Inflammatory macrophage treated with lipopolysaccharide for 1 hour (primary cell): Measurements from ENCODE around the gene FNTB.
A peak's percentile ranks its signal among the peaks of the same experiment; 100 is the strongest.

Source experiments
- DNase-seq, 2 donors: peaks; one replicate each; pipeline ENCODE4 v3.0.0-alpha.2; 2020 to 2022

Gene FNTB

DNA sequence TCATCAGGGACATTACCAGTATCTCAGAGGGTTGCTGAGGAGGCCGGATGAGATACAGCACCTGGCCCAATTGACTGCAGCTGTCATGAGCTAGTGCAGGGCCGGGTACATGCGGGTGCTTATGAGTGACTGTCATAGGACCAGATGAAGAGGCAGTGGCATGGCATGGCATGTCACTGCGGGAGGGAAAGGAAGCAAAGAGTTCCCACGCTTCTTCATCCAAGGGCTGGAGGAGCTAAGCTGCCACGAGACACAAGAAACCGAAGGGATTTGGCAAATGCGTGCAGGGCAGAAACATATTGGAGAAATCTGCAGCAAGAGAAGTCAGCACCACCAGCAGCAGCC is 33.4 kb upstream of the FNTB start:
- DNase-seq: no peak

DNA sequence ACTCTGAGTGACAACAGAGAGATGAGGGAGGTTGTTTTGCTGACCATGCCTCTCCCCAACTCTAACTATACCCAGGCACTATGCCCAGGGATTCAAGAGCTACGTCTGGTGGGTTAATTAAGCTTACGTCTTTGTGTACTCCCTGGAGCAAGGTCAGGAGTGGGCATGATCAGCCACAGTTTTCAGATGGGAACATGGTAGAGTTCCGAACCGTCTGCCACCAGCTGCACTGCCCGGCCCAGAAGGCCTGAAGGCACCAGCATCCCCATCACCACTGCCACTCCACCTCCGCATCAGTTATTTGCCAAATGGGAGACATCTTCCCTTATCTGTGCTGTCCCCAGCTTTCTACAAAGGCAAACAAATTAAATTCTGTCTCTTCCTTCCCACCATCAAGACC is 33.0 kb upstream of the FNTB start:
- no peak for DNase-seq

DNA sequence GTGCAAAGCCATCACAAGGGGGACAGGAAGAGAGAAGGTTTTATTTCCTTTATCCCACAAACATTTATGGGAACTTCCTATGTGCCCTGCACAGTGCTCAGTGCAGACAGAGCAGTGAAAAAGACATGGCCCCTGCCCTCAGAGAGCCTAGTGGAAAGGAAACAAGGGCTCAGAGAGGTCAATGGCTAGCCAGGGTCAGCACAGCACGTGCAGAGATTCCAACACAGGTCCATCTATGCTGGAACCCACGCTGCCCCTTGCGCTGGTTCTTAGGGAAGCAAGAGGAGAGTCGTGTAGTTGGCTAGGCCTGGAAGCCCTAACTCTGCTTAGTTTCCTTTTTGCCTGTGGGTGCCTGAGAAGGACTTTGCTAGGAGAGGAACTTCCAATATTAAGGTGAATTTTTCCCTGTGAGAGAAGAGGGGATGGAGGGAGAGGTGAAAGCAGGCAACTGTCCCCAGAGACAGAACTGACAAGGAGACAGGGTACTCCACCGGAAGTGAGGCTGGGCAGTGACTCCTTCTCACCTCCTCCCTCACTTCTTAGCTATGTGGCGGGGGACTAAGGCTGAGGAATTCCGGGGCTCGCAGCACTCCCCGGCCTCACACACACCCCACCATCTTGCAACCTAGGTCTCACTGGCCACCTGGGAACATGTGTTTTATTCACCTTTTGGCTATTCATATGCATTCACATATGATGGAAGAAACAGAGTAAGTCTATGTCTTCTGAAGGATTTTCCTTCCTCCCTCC is 32.0 kb upstream of the FNTB start:
- no peak for DNase-seq

DNA sequence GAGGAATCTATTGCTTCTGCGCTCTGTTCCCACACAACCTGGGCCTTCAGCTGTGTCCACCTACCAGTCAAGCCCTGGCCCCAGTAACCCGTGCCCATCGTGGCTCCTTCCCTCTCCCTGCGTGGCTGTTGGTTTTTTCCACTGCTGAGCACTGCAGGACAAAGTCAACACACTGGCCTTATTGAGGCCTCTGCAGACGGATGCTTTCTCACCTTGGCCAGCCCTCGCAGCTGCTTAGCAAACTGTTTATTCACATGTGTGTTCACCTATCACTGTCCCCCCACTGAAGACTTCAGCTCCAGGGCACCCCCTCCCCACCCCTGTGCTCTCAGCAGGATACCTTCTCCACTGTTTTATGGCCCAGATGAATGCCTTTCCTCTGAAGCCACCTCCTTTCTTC is 31.4 kb upstream of the FNTB start:
- DNase-seq: no peak

DNA sequence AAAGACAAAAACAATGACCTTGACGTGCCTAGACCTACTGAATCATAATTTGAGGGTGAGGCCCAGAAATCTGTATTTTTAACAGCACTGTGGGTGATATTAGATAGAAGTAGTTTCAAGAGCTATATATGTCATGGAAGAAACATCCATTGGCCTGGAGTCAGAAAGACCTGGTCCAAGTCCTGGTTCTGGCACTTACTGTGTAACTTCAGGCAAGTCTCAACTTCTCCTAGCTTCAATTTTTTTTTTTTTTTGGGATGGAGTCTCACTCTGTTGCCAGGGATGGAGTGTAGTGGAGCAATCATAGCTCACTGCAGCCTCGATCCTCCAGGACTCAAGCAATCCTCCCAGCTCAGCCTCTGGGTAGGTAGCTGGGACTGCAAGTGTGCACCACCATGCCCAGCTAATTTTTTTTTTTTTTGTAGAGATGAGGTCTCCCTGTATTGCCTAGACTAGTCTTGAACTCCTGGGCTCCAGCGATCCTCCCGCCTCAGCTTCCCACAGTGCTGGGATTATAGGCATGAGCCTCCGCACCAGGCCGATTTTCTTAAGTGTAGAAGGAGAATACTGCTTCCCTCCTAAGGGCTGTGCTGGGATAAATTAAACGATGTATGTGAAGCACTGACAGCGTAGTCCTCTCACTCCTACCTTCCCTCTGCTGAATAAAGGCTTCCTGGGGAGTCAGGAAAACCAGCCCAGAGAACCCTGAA is 29.8 kb upstream of the FNTB start:
- no peak for DNase-seq

DNA sequence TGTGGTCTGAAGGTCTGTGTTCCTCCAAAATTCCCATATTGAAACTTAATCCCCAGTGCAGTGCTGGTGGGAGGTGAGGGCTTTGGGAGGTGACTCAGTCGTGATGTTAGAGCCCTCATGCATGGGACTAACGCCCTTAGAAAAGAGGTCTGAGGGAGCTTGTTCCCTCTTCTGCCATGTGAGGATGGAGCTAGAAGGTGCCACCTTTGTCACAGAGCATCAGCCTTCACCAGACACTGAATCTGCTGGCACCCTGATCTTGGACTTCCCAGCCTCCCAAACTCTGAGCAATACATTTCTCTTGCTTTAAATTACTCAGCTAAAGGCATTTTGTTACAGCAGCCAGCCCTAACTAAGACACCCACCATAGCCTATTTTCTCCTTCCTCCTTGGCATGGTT is 28.5 kb upstream of the FNTB start:
- no peak for DNase-seq

DNA sequence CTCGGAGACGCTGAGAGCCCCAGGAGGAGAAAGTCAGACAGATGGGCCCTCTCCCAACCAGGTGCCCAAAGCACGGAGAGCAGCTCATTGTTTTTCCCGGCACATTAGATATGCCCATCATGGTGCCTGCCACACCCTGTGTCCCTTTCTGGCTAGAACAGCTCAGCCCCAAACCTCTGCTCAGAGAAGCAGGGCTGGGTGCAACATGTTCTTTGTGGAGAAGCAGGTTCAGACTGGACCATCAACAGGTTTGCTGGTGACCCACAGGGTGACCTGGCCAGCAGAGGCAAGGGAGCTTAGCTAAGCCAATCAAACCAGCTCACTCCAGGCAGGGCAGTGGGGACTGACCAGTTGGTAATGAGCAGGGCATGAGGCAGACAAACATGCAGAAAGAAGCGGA is 28.0 kb upstream of the FNTB start:
- no peak for DNase-seq

DNA sequence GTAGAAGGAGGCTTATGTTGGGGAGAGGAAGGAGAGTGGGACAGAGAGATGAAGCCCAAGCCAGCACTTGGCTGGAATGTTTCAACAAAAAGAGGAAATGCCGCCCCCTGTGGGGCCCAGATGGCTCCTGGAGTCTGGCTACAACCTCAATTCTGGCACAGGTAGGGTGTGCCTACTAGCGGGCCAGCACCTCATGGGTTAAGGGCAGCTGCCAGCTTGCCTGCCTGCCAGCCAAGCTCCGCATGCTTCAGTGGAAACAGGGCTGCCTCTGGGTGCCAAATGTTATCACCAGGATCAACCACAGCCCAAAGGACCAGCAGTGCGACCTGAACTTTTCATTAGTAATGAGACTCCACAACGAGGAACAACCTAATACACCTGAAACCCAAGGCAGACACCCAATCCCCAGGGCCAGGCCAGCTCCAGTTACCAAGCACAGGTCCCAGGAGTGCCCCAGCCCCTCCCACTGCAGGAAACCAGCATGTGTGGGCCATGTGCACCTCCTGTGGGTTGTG is 25.9 kb upstream of the FNTB start:
- no peak for DNase-seq

DNA sequence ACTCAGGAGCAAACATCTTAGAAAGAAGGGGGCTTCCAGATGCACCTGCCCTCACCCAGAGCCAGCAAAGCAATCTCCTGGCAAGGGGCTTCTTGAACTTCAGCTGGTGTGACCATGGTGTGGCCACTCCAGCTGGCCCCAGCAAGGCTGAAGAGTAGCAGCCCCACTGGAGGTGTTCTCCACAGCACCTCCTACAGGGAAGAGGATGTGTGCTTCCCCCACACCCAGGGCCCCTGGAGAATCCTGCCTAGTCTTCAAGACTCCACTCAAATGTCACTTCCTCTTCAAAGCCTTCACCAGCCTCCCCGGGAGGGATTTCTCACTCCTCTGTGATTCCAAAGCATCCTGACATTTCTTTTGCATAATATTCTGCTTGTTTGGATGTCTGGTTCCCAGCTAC is 23.1 kb upstream of the FNTB start:
- DNase-seq: no peak

DNA sequence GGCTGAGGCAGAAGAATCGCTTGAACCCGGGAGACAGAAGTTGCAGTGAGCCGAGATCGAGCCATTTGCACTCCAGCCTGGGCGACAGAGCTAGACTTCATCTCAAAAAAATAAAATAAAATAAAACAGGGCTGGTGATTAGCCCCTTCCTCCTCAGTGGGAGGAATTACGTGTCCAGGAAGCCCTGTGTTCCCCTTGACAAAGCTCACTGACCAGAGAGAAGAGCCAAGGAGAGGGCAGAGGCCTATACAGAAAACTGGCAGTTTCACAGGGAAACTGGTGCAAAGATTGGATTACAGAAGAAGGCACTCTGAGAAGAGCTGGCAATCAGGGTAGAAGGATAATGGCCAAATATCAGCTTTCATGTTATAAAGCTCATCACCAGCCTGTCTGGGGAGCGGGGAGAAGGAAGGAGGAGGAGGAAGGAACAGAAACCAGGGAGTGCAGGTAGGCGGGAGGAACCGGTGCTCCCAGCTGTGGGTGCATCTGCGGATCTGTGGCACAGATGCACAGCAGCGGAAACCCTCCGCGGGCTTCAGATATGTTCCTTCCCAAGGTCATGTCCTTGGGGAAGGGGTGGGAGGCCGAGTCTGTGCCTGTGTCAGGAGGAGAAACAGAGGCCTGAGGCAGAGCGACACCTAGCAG is 21.2 kb upstream of the FNTB start:
- no peak for DNase-seq

DNA sequence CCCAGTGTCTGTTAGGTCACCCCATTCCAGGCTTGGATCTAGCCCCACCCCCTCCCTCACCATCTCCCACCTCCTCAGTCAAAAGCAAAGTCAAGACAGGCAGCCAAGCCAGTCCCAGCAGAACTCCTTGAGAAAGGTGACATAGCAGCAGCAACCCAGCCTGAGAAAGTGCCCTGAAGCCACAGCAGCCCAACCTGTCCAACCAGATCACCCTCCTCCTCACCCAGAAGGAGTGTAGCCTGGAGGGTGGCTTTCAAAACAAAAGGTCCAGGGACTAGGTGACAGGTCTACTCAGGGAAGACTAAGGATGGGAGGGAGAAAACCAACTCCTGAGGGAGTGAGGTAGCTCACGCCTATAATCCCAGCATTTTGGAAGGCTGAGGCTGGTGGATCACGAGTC is 19.7 kb upstream of the FNTB start:
- no peak for DNase-seq

DNA sequence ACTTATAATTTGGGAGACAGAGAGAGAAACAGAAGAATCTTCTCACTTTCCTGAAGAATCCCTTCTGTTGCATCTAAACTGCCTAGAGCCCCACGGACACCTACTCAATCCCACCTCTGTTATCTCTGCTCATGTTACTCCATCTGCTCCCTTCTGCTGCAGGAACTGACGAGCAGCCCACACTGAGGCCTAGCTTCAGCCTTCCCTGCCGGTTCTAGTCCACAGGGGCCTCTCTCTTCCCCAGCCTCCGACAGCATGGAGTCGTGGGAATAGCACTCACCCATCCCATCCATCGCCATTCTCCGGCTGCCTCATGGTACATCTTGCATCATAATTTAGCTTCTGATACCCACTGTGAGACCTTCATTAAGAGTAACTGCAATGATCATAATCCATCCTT is 18.5 kb upstream of the FNTB start:
- no peak for DNase-seq

DNA sequence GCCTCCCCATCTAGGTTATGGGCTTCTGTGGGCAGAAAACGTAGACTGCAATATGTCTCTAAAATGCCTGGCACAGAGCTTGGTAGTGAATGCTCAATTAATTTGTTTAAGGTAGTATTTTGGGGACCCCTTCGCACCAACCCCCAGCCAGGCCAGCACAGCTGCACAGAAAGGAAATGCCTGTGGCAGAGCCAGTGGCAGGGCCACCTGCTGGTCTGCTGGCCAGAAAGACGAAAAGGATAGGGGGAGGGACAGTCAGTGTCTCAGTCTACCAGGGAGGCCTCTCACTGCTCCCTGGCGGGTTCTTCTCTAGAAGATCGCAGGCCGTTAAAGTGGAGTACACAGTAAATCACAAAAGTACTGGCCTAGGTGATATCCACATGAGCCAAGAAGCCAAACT is 18.0 kb upstream of the FNTB start:
- no peak for DNase-seq

DNA sequence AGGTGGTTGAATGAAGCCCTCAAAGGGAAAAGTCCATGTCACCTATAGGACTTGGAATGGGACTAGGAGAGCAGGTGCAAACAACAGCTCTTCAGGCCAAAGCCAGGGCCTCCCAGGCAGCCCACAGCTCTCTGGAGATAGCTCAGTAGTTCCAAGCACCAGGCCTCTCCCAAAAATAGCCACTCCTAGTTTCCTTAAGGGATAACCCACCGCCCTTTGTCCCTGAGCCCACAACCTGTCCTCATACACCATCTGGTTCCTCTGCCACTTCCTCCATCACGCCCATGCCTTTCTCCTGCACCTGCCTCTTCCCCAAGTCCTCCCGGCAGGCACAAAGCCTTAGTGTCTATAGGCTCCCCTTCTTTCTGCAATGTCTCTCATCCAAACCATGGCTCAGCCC is 16.7 kb upstream of the FNTB start:
- DNase-seq: no peak

DNA sequence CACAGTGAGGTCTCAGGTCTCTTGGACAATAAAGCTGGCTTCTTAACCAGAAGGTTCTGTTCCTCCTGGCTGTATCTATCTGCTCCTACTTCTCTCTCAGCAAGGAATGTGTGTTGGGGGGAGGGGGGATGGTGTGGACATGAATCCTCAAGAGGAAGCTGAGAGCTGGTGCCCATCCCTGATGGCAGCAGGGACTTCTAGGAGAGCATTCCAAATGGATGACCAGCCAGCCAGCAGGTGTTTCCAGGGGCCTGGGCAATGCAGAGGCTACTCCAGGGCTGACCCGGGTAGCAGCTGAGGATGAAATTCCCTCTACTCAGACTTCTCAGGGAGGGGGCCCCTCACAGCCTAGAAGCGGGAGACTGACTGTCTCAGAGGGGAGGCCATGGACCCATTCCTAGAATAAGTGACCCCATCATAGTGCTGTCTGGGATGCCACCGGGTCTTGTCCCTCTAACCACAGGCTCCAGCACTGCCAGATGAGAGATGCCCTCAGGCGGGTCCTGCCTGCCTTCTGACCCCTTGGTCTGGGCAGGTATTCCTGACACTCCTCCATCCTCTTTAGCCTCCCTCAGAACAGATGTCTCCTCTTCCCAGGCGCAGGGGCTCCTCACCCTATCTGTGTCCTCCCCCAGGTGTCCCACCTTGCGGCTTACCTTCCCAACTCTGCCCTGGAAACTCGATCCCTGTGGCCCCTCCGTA is 15.8 kb upstream of the FNTB start:
- DNase-seq: no peak

DNA sequence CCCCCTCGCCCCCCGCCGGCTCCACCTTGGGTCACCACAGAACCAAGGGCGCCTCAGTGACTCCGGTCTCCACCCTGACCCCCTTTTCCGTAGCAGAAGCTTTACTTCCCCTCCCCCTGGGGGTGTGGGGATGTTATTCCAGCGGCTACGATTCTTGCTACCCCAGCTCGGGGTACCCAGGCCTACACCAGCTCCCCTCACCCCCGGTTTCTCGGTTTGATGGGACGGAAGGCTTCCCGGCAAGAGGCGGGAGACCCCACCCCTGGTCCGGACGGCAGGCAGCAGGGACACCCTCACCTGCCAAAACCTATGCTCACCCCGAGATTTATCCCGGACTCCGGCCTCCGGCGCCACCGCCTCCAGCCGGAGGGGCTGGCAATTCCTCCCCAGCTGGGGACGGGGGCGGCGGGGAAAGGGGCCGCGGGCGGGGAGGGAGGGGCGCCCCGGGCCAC is 15.2 kb upstream of the FNTB start:
- no peak for DNase-seq

DNA sequence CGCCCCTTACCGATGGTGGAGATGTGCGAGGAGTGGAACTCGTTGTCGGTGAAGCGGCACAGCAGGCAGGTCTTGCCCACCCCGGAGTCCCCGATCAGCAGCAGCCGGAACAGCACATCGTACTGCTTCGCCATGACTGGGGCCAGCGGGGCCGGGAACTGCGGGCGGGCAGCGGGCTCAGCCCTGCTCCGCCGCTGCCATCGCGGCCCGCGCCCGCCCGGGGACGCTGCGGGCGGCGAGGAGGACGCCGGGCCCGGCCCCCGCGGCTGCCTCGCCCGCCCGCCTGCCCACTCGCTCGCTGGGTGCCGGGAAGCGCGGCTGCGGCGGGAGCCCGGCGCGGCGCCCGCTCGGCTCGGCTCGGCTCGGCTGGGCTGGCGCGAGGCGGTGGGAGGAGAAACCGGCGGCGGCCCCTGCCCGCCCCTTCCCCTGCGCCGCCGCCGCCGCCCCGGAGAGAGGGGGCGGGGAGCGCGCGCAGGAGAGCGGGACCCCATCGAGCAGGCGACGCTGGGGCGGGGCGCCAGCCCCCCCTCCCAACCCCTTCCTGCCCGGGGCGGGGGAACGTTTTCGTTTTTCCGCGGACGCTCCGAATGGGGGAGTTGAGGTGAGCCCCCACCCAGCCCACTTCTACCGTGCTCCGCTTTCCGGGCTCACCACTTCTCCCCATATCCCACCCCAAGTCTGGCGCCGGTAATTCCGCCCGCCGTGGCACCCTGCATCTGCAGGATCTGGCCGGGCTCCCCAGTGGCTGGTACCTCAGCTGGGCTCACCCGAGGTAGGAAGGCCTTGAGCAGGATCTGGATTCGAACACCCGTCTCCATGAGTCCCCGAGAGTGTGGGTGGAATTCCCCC is 14.5 kb upstream of the FNTB start, which contains the start of gene RAB15:
Gene RAB15, minus strand, starts transcription at position 394 of the 849 bp plus-strand sequence. Its CDS starts 260 bp downstream, at position 134.
- peak in 1 of 2 donors; percentile 19 for DNase-seq

DNA sequence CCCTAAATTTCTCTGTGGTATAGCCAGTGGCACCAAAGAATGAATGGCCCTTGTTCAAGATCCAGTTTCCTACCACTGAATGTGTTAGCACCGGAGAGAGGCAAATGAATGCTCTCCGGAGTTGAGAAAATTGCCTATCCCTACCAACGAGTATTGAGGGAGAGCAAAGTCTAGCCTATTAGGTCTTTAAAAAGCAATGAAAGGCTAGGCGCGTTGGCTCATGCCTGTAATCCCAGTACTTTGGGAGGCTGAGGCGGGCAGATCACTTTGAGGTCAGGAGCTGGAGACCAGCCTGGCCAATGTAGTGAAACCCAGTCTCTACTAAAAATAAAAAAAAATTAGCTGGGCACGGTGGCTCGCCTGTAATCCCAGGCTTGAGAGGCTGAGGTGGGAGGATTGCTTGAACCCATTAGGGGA is 13.7 kb upstream of the FNTB start:
- no peak for DNase-seq

DNA sequence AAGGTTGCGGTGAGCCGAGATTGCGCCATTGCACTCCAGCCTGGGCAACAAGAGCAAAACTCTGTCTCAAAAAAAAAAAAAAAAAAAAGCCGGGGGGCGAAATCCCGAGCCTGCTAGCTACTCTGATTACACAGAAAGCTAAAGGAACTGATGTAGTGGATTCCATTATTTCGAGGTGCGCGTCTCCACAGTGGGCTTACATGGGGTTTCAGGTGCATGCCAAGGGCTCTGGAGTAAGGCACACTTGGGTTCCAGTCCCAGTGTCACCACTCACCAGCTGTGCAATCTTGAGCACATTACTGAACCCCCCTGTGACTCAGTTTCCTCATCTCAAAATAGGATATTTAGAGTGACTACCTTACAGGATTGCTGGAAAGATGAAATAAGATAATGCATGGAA is 12.9 kb upstream of the FNTB start:
- no peak for DNase-seq

DNA sequence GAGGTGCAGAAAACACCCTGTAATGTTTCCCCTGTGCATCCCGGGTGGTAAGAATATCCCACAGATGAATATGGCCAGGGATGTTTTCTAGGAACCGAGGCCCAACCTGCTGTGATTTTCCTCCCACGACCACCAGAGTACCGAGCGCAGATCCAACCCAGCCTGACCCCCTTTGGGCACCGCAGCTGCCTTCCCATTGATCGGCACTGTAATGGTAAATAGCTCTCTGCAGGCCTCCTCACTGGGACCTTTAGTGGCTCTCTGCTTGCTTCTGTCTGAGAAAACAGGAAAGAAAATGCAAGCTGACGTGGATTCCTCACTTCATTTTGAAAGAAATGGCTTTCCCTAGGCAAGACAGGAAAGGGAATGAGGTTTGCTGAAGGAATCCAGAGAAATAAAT is 12.1 kb upstream of the FNTB start:
- DNase-seq: no peak

DNA sequence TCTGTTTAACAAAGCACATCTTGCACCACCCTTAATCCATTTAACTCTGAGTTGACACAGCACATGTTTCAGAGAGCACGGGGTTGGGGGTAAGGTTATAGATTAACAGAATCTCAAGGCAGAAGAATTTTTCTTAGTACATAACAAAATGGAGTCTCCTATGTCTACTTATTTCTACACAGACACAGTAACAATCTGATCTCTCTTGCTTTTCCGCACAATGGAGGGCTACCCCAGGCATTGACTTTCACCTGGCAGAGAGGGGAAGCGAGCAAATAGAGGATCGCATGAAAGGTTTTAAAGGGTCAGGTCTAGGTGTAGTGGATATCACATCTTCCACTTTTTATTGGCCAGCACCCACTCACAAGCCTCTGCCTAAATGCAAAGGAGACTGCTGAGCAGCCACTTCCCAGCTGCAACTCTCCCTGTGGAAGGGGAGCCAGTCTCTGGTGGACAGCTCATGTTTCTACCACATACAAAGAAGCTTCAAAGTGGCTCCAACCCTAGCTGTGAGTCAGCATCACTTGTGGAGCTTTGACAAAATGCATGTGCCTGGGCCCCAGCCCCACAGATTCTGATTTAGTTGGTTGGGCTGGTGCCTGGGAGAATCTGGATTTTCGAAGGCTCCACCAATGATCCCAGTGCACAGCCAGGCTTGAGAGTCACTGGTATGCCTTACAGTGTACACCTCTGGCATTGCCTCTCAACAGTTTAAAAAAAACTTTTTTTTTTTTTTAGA is 7.2 kb upstream of the FNTB start:
- no peak for DNase-seq
